Colon (tissue), 2 donors: Measurements from ENCODE around the gene ANTXR1.
"Not testable (repeated sequence)": the region's sequence is repeated elsewhere in the genome, so short reads cannot be mapped to it uniquely, and the experiment has no call there.

Source experiments
- FAIRE-seq: peaks from 2 replicates; lab custom pipeline; 2012; peaks lifted over from hg19 to GRCh38; lab: Jason Lieb, UNC
- donor health status: control.
- donor health status: control.

The ANTXR1 gene

DNA sequence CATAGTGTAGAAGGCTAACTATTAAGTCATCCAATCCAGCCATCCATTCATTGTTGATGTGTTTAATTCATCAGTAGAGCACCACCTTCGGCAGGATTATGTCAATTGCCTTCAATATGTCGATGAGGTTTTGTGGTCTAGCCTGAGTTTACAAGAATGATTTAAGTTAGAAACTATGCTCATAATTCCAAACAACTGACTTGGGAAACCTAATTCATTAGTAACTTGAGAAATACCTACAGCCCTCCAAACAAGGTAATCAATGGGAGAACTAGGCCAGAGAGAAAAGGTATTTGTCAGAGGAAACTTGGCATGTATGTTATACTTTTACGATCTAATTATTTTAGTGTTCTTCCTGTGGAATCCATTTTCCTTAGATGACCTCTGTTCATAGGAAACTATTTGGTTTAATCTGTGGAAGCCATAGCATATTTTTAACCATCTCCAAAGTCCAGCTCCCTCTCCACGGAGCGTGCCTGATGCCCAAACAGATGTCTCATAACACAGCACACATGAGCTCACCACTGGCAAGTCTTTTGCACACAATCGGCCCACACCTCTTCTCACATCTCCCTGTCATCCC, 225.6 kb downstream of the ANTXR1 start:
- no peak for FAIRE-seq

DNA sequence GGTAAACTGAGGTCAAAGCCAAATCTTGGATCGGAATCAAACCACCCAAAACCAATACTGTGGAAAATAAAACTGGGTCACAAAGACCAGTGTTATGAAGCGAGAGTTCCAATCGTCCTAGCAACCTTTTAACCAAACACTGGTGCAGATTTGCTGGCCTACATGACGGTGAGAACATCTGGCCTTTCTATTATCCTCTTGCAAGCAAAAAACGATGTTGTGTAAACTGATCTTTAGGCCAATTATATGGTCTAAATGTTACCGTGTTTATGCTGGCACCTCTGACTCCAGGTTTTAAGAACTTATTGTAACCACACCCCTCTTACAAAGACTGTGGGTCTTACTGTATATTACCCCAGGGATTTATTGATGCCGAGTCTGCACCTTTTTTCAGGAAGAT, 228.1 kb downstream of the ANTXR1 start:
- no peak for FAIRE-seq

DNA sequence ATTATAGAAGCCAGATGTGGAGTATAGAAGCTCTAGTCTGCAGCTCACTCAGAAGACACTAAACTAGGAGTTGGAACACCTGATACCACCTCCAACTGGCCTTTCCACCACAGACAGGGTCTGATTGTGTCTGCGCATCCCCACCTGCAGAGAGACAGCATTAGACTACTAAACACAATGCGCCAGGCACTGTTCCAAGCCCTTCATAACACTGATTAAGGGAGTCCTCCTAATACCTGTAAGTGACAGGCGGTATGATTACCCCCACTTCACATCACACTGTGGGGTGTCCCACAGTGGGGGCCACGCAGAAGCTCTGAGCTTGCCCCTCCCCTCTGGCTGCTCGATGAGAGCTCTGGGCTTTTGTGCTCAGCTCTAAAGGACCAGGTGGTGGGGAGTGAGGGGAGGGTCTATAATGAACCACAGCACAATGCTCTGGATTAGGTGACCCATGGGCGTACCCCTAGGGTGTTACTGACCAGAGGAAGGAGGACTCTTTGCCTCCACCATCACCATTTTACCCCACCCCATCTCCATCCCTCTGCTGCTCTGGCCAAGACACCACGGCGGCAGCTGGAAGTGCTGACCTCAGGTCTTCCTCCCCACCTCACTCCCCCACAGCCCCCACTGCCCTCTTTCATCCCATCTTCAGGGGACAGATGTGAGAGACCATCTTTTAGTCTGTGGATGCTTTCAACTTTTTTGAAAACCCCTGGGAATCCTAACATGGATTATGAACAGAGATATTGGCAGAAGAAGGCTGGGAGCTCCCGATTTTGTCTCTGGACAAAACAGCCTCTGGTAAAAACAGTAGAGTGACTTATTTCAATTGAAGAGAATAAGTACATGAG, 228.9 kb downstream of the ANTXR1 start:
- FAIRE-seq: no peak

DNA sequence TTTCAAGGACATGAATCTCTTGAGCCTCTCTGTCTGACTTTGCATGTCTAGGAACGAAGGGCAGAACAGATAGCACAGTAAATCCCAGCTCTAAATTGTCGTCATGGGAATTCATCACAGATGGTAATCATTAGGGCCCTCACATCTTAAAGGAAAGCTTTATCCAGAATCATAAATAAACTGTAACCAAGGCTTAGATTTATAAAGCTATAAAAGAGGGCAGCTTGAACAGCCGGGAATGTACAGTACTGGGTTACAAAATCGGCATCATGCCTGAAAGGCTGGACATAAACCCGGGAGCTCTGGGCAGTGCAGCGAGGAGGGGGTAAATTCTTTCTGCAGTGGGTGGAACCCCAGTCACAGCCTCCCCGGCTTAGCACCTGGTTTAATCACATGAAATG, 229.7 kb downstream of the ANTXR1 start:
- FAIRE-seq: no peak

DNA sequence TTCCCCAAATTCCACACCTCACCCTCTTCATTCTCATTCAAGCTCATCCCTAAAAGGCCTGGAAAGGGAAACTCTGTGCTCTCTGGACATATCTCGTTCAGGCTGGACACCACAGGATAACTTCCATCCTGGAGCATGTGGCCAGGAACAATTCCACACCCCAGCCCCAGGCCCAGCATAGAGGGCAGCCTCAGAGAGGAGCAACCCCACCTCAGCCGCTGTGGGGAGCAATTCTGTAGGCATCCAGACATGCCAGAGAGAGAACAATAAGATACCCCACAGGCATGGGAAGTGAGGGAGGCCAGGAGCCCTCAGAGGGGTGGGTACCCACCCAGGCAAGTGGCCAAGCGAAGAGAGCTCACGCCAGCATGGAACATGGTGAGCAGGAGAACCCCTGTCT, 230.7 kb downstream of the ANTXR1 start:
- no peak for FAIRE-seq

DNA sequence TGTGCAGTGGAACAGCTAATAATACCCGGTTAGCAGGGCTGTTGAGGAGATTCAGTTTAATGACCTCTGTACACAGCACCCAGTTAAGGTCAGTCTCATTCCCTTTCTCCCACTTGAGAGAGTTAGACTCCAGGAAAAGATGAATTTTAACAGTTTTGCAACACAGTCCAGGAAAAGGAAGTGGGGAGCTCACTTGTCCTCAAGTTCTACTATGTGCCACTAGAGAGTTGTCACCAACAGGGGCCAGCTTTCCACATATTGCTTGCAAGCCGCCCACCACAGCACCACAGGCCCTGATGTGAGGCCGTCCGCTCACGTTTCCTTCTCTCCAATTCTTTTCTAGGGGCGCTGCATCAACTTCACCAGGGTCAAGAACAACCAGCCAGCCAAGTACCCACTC, 231.9 kb downstream of the ANTXR1 start:
- FAIRE-seq: no peak

DNA sequence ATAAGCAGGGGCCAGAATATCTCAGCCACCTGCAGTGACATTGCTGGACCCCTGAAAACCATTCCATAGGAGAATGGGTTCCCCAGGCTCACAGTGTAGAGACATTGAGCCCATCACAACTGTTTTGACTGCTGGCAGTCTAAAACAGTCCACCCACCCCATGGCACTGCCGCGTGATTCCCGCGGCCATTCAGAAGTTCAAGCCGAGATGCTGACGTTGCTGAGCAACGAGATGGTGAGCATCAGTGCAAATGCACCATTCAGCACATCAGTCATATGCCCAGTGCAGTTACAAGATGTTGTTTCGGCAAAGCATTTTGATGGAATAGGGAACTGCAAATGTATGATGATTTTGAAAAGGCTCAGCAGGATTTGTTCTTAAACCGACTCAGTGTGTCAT, 234.6 kb downstream of the ANTXR1 start:
- no peak for FAIRE-seq

DNA sequence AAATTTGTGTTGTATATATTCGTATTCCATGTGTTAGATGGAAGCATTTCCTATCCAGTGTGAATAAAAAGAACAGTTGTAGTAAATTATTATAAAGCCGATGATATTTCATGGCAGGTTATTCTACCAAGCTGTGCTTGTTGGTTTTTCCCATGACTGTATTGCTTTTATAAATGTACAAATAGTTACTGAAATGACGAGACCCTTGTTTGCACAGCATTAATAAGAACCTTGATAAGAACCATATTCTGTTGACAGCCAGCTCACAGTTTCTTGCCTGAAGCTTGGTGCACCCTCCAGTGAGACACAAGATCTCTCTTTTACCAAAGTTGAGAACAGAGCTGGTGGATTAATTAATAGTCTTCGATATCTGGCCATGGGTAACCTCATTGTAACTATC, 235.3 kb downstream of the ANTXR1 start:
- FAIRE-seq: no peak

DNA sequence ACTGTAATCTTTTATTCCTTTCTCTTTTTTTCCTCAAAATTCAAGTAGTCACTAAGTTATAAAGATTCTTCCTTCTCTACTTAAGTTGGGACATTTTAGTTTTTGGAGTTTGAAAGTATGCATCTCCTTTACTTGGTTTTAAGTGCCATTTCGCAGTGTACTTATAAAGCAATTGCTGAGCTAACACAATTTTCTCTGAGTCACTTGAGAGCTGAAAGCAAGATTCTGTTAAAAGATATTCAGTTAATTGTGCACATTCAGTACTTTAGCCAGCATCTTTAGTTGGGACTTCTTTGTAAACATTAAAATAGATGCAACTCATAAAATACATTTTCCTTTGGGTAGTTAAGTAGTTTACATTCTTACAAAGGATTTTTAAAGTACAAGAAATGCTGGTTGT, 238.0 kb downstream of the ANTXR1 start:
- FAIRE-seq: no peak

DNA sequence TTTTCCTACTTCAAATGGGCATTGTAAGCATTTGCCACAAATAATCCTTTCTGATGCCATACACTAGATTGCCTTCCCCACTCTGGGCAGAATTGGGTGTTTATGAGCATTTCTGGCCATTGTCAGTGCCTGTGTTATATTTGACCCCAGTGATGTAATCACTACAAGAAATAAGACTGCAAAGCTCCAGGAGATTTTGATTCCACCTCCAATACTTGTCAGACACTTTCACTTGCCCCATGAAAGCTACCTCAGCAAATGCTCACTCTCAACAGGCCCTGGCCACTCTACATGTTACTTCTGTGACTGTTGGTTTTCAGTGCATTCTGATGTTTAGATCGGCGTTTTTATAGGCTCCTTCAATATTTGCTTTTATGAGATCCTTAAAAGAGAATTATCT, 239.0 kb downstream of the ANTXR1 start:
- no peak for FAIRE-seq

DNA sequence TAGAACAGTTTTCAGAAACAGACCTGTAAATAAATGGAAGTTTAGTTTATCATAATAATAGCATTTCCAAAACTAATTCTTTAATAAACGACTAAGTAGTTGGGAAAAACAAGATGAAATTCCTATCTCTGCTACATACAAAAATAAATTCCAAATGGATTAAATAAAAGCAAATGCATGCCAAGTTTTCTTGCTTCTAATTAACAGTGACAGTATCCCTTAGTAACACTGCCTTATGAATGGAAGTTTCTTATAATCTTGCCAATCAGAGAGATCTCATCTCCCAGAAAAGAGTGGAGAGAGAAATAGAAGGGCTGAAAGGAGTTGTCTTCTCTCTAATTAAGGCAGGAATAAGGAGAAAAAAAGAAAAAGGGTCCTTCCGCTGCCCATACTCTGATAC, 240.1 kb downstream of the ANTXR1 start:
- FAIRE-seq: no peak

DNA sequence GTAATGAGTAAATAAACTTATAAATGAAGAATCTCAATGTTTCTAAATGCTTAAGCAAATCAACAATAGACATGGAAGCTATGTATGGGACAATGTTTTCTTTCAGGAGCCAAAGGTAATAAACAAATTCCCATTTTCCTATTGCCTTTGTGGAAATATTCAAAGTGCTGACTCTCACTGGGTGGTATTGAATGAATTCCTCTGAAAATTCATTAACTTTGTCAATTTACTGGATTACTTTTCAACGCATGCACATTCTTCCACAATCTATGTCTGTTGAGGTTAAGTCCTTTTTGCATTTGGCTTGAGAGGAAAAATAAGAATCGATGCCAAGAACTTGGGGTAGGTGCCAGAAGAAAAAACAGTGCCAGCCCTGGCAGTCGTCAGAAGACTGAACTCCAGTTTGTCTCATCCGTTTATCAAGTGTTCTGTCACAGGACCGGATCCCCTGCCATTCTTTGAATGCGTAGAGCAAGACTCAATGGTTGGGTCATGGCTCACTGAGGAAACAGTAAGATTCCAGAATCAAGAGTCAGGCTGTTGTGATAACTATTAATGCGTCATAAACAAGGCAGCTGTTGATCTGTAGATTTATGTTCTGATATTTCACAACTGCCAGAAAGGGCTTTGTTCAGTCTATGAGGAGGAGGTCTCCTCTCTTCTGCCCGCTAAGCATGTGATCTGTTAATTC, 240.8 kb downstream of the ANTXR1 start:
- FAIRE-seq: no peak

DNA sequence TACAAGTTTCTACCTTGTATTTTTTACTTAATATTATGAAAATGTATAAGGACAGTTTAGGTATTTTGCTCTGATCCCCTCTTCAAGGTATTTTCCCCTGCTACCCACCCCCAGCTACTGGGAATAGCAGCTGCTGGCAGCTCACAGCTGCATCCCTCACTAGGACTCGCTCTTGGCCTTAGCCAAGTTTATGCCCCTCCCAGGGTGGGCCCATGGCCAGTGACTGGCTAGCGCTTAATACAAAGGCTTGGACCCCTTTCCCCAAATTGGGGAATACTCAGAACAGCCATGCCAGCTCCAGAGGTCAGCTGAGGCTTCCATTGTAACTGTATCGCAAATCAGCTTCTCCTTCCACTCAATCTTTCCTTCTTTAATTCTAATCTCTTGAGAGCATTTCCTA, 242.8 kb downstream of the ANTXR1 start:
- no peak for FAIRE-seq

DNA sequence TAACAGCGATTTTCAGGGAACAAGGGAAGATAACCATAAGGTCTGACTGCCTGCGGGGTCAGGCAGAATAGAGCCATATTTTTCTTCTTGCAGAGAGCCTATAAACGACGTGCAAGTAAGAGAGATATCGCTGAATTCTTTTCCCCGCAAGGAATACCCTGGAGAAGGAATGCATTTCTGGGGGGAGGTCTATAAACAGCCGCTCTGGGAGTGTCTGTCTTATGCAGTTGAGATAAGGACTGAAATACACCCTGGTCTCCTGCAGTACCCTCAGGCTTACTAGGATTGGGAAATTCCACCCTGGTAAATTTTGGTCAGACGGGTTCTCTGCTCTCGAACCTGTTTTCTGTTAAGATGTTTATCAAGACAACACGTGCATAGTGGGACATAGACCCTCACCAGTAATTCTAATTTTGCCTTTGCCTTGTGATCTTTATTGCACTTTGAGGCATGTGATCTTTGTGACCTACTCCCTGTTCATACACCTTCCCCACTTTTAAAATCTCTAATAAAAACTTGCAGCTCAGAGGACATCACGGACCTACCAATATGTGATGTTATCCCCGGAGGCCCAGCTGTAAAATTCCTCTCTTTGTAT, 247.1 kb downstream of the ANTXR1 start:
- FAIRE-seq: not testable (repeated sequence)

DNA sequence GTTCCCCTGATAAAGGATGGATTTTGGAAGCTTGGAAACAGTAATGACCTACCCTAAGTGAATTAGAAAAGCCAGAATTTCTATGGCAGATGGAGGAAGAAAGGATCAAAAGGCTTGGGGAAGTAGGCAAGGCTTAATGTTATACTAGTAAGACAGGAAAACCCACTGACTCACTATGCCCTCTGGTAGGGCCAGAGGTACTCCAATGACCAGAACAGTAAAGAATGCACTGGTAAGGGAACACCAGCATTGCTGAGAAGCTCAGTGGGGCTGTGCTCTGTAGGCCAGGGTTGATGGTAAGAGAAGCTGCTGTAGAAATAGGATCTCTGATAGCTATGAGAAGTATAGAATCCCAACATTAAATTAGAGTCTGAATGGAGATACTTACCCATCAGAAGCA, 247.7 kb downstream of the ANTXR1 start:
- no peak for FAIRE-seq

DNA sequence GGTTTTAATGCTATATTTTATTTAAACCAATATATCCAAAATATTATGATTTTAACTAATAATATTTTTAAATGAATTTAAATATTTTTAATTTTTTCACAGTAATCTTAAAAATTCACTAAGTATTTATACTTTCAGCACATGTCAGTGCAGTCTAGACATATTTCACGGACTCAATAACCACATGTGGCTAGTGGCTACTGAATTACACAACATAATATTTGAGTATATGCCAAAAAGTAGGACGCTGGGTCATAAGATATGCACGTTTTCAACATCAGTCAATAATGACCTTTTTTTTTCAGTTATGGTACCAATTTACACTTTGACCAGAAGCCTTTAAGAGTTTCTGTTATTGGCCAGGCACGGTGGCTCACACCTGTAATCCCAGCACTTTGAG, 256.4 kb downstream of the ANTXR1 start:
- FAIRE-seq: no peak

DNA sequence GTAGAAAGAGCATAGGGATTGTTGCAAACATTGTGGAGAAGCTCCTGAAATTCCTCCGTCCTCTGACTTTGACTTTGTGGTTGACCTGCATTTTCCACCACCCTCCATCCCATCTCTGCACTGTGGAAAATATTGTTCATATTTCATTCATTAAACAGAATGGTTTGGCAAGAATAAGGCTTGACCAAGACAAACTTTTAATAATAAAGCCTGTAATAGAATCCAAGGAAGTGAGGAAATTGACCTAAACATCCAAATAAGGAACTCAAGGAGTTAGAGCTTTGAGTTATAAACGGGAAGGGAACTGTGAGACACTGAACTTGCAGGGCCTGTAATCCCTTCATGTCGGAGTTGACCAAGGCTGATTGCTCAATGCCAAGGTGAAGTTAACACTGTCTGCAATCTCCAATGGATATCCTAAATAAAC, 258.9 kb downstream of the ANTXR1 start:
- FAIRE-seq: no peak

DNA sequence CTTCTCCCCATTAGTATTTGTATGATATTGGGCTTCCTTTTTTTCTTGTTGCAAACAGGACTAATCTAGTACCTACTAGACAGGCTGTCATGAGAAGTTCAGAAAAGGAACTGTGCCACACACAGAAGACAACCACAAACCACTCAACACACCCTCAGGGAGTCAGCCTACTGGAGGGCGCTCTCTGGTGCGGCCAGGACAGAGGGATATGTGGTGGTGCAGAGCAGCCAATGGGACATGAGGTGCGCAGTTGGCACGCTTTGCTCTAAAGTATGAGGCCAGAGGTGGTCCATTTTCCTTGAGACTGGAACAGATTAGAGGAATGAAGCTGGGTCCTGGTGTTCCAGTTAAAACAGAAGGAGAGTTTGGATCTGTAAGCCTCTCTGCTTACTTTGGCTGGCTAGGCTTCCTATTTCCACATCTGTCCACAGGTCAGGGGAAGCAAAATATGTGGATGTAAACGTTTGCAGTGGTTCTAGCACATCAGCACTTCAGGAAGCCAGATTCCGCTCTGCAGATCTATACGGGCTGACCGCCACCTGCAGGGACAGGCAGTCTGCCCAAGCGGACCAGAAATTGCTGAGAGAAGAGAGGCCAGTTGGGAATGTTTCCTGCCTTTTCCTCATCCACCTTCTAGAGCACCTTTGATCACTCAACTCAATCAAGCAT, 260.0 kb downstream of the ANTXR1 start:
- FAIRE-seq: no peak

DNA sequence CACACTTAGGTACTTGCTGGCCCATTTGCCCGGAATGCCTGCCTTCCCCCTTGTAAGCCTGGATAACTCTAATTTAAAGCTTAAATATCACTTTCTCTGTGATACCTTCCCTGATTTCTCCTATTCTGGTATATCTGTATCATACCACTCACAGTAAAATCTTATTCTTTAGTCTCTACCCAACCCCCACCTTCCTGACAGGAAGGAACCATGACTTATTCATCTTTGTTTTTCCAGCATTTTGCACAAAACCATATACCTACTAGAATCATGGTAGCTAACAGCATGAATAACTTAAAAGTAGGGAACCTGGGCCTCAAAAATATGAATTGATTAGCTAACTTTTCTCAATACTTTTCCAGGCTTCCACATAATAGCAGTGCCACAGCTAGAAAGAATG, 262.5 kb downstream of the ANTXR1 start:
- no peak for FAIRE-seq

DNA sequence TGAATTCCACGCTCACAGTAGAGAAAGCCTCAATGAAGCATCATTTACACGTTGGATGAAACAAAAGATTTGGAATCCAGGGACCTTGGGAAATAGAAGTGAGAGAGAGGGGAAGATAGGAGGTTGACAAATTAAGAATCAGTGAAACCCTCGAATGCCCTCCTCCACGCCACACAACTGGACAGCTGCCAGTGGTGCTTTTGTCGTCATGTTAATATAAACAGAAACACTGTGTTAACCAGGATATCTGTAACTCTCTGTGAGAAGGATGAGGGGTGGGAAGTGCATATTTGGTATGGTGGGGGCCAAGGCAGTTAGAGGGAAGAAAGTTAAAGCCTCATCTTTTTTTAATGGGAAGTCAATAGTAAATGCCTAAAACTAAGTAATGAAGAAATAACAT, 265.4 kb downstream of the ANTXR1 start:
- no peak for FAIRE-seq

DNA sequence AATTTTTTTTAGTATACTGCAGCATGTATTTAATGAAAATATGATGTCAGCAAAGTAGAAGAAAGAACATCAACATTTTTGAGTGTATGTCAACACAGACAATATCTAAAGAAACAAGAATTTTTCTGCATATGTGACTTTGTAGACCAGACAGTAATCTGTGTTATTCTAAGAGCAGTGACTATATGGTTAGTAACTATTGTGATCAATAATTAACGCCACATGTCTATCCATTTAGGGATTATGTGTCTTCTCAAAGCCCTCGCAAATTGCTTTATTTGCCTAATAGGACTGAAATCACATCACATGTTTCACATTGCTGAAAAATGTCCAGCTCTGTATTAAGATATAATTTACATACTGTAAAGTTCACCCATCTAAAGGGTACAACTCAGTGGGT, 266.2 kb downstream of the ANTXR1 start:
- no peak for FAIRE-seq

DNA sequence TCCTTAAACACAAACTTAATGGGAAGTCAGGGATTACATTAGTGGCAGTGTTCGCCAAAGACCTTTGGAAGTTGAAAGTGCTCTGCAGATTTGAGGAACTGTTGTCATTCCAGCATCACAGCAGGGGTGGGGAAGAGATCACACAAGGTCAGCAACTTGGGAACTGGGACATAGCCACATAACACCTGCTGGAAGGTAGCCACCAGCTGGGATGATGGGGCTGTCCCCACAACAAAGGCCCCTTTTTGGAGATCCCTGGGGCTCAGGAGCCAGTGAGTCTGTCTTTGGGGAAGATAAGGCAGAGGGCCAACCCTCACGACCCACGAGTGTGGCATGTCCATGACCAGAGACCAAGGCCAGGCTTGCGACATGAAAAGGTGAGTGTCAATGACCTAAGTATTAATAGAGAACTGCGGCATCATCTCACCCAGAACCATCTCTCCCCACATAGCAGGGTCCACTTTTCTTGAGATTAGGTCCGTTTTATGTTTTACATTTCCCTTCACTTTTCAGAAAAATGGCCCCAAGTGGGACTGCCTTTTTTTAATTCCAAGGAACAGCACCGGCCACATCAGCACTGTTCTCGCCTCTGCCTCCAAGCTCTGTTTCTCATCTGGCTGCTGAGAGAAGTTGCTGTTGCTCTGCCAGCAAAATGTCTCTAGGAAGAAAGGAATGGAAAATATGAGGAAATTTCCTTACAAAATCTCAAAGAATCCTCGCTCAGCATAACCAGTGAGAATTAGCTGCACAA, 267.1 kb downstream of the ANTXR1 start:
- no peak for FAIRE-seq
